ENCODE results near the gene LIN7B.
"Not testable (repeated sequence)": the region's sequence is repeated elsewhere in the genome, so short reads cannot be mapped to it uniquely, and the experiment has no call there.

LIN7B gene

DNA sequence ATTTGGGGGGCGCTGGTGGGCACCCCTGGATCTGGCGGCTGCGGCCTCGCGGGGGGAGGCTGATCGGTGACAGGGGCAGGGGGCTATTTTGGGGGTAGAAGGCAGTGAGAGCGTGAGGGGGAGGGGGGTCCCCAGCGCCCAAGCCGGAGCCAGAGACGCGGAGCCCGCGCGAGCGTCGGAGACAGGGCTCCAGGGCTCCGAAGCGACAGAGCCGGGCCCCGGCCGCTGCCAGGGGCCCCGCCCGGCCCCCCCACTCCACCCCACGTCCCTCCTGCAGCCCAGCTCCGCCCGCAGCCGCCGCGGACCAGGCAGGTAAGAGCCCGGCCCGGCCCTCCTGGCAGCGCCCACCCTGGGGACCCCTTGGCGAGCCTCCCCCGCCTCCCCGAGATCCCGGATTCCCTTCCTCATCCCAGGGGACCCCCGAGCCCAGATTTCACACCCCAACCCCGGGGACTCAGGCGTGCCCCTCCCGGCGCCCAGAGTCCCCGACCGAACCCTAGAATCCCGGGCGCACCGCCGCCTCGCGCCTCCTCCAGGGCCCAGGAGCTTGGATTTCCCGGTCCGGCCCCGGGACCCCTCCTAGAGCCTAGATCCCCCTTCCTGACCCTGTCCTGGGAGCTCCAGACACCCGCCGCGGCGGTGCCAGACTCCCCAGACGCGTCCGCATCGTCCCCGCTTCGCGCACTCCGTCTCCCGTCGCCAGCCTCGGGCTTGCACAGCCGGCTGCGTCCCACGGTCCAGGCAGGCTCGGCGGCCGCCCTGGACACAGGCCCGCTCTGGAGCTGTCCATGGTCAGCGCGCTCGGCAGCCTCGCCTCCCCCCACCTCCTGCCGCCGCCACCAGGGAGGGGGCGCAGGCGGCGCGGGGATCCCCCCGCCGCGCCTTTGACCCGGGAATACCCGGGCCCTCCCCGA, 5.5 kb downstream of the LIN7B start, which contains the start of gene PPFIA3:
PPFIA3 (plus strand) TSS at position 134 of the 914 bp plus-strand sequence. CDS start 8,330 bp downstream, outside the sequence.
- DNase-seq (ENCODE audit: low read depth): no peak

DNA sequence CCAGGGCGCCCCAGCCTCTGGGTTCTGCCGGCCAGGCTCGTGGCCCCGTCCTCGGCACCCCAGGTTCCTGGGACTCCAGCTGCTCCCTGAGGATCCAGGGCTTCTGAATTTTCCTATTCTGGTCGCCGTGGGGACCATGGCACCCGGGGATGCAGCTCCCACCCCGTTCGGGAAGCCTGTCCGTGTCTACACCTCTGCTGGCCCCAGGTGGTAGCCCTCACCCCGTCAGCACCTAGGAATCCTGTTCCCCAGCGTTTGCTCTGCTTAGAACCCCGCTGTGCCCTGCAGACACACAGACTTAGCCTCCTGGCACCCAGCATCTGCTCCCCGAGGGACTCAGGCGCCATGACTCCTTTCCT, 6.1 kb downstream of the LIN7B start:
- no peak for DNase-seq (ENCODE audit: low read depth)

DNA sequence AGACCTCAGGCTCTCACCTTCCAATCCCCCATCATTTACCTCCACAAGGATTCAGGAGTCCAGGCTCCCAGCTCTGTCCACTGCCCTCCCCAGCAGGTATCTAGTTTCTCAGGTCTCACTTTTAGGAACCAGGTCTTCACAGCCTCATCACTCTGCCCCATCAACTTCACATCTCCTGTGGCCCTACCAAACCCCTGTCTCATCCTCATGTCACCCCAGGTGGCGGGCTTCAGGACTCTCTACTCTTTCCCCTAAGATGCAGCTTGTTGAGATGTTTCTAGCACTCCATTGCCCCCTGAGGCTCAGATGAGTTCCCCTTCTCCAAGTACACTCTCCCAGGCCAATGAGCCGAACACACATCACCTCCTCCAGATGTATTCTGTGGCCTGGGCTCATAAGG, 6.7 kb downstream of the LIN7B start:
- no peak for DNase-seq (ENCODE audit: low read depth)

DNA sequence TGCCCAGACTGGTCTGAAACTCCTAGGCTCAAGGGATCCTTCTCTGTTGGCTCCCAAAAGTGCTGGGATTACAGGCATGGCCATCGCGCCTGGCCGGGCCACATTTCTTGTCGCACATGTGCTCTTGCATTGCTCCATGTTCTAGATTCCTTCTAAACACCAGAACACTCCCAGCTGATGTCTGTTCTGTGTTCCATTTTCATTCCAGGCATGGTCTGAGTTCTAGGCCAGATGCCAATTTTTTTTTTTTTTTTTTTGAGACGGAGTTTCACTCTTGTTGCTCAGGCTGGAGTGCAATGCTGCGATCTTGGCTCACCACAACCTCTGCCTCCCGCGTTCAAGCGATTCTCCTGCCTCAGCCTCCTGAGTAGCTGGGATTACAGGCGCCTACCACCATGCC, 7.7 kb downstream of the LIN7B start:
- DNase-seq (ENCODE audit: low read depth): not testable (repeated sequence)

DNA sequence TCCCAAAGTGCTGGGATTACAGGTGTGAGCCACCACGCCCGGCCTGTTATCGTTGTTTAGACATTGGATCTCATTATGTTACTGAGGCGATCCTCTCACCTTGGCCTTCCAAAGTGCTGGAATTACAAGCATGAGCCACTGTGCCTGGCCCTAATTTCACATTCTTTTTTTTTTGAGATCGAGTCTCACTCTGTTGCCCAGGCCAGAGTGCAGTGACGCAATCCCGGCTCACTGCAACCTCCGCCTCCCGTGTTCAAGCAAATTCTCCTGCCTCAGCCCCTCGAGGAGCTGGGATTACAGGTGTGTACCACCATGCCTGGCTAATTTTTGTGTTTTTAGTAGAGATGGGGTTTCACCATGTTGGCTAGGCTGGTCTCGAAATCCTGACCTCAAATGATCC, 9.1 kb downstream of the LIN7B start:
- not testable (repeated sequence) for DNase-seq (ENCODE audit: low read depth)

DNA sequence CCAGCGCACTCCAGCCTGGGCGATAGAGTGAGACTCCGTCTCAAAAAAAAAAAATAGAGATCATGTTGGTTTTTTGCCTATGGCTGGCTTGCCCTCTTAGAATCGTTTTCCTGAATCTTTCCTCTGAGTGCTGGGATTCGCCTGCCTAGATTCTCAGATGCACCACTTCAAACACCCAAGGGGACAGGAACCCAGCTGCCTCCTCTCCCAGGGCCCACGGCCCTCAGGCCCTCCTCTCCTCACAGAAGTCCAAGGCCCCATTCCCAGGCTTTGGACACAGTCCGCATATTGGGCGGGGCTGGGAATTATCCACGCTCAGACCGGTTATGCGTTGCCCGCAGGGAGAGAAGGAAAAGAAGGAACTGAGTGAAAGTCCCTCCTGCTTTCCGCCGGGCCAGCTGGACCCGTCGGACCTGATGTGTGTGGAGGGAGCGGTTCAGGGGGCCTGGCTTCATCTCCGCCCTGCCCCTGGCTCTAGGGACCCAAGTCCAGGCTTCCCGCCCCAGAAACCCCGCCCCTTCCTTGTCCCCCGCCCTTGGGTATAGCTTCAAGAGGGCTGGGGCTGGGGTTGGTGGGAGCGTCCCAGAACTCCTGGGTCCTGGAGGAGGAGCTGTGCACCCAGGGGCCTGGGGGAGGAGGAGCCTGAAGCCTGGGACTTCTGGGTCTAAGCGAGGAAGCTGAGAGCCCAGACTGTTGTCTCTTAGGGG, 11.0 kb downstream of the LIN7B start:
- DNase-seq (ENCODE audit: low read depth): no peak

DNA sequence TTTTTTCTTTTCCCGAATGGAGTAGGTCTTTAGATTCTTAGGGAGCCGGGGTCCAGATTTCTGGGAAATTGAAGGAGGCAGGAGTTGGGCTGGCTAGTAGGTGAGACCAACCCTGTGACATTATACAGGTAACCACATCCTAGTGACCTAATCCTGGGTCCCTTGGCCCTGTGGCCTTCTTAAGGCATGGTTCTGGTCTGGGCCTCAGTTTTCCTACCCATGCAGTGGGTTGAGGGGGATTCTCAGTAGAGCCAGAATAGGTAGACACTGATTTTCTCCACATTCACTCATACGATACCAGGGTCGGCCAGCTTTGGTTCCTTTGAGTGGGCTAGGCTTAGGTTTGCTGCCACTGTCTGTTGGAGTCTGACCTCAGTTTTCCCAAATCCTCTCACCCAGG, 12.4 kb downstream of the LIN7B start:
- DNase-seq (ENCODE audit: low read depth): no peak

DNA sequence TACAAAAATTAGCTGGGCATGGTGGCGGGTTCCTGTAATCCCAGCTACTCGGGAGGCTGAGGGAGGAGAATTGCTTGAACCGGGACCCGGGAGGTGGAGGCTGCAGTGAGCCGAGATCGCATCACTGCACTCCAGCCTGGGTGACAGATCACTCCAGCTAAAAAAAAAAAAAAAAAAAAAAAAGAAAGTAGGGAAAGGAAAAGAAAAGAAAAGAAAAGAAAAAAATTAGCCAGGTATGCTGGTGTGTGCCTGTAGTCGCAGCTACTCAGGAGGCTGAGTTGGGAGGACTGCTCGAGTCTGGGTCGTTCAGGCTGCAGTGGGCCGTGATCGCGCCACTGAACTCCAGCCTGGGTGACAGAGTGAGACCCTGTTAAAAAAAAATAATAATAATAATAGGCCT, 13.1 kb downstream of the LIN7B start:
- not testable (repeated sequence) for DNase-seq (ENCODE audit: low read depth)

DNA sequence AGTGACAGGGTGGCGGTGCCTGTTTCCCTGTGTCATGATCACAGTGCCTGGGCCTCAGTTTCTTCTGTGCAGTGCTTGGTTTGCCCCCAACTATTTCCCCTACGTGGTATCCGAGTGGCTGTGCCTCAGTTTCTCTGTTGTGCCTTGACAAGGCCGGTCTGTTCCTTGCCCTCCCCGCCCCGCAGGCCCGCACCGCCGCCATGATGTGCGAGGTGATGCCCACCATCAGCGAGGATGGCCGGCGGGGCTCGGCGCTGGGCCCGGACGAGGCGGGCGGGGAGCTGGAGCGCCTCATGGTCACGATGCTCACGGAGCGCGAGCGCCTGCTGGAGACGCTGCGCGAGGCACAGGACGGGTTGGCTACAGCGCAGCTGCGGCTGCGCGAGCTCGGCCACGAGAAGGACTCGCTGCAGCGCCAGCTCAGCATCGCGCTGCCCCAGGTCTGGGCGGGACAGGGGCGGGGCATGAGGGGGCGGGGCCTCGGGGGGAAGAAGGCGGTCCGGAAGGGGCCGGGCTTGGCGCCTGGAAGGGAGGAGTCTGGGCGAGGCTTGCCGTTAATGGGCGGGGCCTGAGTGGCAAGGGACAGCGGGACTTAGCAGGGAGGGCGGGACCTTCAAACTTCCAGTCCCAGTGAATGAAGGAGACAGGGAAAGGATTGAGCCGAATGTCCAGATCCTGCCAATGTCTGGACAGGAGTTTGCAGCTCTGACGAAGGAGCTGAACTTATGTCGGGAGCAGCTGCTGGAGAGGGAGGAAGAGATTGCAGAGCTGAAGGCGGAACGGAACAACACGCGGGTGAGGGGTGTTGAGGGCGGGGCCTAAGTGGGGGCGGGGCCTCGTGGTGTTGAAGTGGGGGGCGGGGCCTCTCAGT, 13.7 kb downstream of the LIN7B start:
- DNase-seq (ENCODE audit: low read depth): peak; percentile 94

DNA sequence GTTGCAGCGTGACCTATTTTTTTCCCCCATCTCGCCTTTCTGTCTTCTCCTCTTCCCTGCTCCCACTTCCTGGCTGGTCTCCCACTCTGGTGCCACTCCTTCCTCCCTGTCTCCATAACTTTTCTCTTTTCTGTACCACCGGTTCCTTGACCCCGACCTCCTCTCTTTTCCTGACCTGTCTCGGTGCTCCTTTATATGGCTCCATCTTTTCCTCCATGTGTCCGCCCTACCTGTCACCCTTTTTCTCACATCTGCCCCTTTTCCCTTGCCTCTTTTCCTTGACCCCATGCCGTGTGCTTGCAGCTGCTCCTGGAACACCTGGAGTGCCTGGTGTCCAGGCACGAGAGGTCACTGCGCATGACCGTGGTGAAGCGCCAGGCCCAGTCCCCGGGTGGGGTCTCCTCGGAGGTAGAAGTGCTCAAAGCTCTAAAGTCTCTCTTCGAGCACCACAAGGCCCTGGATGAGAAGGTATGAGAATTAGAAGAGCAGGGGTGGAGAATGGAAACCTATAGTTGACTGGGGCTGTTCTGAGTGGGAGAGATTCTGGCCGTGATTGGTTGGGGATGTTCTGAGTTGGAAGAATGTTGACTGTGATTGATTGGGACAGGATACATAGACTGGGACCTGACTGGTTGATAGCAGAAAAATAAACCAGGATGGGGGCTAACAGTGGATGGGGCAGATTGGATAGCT, 14.5 kb downstream of the LIN7B start:
- no peak for DNase-seq (ENCODE audit: low read depth)

DNA sequence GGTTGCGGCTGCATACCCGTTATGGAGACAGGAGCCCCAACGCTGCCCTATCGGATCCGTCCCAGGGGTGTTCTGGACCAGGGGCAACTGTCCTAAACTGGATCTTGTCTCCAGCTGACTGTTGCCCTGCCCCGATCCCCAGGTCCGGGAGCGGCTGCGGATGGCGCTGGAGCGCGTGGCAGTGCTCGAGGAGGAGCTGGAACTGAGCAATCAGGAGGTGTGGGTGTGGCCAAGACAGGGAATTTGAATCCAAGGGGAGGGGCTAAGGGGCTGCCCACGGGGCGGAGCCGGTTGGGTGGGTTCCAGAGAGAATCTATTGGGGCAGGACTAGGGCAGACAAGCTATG, 15.0 kb downstream of the LIN7B start:
- DNase-seq (ENCODE audit: low read depth): no peak

DNA sequence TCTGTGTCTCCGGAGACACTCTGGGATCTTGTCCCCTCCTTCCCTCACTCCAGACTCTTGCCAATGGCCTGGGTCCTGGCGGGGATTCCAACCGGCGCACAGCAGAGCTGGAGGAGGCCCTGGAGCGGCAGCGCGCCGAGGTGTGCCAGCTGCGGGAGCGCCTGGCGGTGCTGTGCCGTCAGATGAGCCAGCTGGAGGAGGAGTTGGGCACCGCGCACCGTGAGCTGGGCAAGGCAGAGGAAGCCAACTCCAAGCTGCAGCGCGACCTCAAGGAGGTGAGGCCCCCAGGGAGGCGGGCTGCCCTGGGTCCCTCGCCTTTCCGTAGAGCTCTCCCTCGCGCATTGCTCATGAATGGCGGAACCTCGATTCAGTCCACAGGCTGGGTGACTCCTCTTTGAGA, 16.2 kb downstream of the LIN7B start:
- DNase-seq (ENCODE audit: low read depth): no peak

DNA sequence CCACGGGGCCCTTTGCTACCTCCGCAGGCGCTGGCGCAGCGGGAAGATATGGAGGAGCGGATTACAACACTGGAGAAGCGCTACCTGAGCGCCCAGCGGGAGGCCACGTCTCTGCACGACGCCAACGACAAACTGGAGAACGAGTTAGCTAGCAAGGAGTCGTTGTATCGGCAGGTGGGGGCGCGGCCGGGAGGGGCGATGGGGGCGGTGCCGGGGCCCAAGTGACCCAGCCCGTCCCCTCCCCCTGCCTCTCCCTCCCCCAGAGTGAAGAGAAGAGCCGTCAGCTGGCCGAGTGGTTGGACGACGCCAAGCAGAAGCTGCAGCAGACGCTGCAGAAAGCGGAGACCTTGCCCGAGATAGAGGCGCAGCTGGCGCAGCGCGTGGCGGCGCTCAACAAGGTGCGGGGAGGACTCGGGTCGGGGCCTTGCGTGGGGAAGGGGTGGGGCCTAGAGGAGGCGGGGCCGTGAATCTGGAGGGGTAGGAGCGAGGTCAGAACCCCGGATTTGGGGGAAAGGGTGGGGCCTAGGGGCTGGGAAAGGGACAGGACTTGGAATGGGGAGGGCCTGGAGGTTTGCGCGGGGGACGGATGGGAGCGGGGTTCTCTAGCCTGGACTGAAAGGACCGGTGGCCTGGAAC, 18.9 kb downstream of the LIN7B start:
- DNase-seq (ENCODE audit: low read depth): no peak

DNA sequence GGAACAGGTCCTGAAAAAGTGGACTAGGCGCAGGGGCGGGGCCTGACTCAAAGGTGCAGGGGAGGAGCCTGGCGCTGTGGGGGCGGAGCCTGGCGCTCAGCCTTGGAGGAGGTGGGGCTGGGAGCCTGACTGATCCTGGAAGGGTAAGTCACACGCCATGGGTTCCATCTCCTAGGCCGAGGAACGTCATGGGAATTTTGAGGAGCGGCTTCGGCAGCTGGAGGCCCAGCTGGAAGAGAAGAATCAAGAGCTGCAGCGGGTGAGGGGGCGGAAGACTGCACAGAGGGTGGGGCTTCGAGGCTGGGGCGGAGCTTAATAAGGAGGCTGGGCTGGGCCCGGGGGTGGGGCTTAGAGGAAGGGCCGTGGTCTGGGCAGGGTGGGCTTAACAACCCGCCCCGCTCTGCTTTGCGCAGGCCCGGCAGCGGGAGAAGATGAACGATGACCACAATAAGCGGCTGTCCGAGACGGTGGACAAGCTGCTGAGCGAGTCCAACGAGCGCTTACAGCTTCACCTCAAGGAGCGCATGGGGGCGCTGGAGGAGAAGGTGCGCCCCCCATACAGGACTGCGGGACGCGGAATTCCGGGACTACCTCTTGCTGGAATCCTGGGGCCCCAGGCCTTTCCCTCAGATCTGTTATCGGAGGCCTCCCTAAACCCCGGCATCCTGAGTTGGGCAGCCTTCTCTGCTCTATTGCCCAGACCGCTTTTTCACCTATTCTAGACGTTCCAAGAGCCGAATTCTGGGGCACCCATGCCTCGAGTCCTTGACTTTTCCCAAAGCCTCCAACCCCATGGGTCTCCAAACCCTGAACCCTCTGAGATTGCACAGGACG, 19.7 kb downstream of the LIN7B start:
- DNase-seq (ENCODE audit: low read depth): no peak

DNA sequence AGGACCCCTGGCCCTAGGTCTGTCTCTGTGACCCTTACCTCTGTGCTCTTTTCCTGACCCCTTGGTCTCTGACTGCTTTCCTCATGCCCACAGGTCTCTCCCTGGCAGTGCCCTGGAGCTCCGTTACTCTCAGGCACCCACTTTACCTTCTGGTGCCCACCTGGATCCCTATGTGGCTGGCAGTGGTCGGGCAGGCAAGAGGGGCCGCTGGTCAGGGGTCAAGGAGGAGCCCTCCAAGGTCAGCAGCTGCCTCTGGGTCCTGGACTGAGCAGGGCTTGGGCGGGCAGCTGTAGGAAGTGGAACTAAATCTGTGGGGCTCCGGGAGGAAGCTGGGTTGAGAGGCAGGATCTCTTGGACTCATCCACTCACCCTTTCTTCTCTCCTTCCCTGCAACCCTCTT, 21.5 kb downstream of the LIN7B start:
- DNase-seq (ENCODE audit: low read depth): no peak

DNA sequence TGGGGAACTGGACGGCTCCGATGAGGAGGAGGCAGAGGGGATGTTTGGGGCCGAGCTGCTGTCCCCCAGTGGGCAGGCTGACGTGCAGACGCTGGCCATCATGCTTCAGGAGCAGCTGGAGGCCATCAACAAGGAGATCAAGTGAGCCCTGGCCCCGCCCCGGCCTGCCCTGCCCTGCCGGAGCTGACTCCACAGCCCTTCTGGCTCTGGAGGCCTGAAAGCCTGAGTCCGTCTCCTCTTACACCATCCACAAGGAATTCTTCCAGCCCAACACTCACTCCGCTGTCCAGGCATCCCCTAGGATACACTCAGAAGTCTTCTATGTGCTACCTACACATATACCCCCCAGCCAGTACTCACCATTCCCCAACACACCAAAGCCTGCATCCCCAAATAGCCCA, 22.6 kb downstream of the LIN7B start:
- peak; percentile 57 for DNase-seq (ENCODE audit: low read depth)

DNA sequence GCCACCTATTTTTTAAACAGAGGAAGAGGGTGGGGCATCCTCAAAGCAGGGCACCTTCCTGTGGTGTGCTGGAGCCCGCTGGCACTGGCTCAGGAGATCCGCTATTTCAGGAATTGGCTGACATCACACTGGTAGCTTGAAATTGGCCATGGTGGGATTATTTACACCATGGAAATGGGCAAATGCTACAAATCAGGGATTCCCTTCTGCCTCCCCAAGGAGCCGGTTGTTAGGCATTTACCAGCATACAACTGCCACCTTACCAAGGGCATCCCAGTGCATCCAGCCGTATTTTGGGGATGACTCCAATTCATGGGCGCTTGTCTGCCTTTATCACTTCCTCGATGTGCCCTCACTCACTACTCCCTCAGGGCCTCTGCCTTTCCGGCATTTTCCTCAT, 26.8 kb downstream of the LIN7B start:
- no peak for DNase-seq (ENCODE audit: low read depth)

DNA sequence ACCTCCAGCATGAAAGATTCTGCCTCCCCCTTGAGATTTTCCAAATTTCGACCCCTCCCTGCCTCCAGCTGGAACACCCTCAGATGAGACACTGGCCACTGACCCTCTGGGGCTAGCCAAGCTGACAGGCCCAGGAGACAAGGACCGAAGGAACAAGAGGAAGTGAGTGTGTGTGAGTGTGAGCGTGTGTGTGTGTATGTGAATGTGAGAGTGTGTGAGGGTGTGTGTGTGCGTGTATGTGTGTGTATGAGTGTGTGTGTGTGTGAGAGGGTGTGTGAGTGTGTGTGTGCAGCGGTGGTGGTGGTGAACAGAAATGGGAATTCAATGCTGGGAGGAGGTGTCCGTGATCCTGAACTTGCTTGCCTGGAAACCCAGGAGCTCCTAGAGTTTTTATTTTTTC, 27.2 kb downstream of the LIN7B start:
- DNase-seq (ENCODE audit: low read depth): no peak

DNA sequence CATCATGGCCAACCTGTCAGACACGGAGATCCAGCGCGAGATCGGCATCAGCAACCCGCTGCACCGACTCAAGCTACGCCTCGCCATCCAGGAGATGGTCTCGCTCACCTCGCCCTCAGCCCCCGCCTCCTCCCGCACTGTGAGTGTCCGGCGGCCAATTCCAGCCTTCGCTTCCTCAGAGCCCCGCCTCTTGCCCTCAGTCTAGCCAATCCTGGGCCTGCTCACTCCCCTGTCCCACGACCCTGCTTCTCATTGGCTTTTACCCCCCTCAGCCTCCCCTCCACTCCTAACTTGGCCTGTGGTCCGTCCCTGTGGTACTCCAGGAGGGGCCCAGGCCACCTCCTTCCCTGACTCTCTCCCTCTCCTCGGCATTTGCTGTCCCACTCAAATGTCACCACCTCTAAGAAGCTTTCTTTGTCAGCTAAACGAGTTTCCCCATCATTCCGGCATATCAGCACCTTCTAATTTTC, 28.7 kb downstream of the LIN7B start:
- peak; percentile 75 for DNase-seq (ENCODE audit: low read depth)
